DMS79 (cell line): ENCODE data around the gene GADL1.

Experiments
- DNase-seq: peaks from one replicate; lab custom pipeline; 2025; lab: John Stamatoyannopoulos, UW

The GADL1 gene

DNA sequence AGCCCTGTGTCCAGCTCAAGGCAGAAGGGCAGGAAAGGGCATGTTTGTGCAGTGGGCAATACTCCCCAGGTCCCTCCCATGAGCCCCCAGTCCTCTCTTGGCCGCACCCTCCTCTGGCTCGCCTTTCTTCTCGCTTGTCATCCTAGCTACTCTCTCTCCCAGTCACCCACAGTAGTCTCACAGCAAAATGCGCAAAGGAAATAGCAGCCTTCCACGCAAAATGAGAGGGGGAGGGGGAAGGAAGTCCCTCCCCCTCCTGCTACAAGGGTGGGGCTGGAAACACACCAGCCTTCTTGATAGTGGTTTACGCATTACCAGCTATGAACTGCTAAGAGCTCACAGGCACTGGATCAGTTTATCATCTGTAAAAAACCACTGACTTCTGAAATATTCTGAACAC, 83.8 kb downstream of the GADL1 start:
- no peak for DNase-seq

DNA sequence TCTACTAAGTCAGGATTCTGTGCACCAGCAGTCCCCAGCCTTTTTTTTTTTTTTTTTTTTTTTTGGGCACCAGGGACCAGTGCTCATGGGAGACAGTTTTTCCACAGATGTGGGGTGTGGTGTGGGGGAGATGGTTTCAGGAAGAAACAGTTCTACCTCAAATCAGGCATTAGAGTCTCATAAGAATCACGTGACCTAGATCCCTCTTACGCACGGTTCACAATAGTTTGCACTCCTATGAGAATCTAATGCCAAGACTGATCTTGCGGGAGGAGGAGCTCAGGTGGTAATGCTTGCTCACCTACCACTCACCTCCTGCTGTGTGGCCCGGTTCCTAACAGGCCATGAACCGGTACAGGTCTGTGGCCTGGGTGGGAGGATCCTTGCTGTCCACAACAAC, 88.8 kb downstream of the GADL1 start:
- DNase-seq, result no peak

DNA sequence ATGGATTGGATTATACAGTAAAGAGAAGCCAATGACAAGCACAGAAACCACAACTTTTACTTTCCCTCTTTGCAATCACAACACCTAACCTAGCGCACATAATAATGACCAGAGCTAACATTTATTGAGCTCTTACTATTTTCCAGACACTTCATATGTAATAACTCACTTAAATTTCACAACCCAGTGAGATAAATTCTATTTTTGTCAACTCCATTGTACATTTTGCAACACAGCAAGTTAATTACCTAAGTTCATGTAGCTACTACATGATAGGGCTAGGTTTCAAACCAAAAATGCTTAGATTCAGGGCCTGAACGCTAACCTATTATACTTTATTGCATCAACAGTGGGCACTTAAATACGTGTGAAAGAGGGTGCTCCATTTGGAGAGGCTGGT, 89.5 kb downstream of the GADL1 start:
- no peak for DNase-seq

DNA sequence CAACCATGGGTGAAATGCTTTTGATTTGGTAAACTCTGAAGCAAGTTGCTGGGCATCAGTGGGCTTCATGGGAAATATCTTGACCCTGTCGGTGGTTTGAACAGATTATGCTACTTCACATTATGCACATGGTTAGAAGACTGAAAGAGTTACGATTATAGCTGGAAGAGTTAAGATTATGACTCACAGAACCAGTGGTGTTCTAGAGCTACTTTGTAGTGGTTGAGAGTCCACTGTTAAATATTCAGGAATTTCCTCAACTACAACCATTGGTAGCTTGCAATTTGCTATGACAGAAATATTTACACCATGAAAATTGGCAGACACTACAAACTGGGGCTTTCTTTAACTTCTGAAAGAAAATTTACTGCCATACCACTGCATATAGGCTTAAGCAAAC, 99.3 kb downstream of the GADL1 start:
- DNase-seq, result no peak

DNA sequence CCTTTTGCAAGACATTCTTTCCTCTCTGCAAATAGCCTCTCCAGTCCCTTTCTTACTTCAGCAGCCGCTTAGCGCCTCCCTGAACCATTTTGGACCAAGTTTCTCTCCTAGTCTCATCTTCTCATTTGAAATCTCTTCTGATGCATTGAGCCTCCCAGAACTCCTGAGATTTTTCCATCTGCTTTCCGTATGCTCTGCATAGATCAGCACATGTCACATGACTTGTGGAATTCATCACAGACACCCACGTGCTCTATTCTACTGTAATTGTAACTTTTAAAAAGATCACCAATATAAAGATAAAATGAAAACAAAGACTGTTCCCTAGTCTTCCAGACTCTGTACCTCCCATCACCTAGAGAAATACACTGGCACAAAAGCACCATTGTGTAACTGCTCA, 100.7 kb downstream of the GADL1 start:
- DNase-seq, result no peak

DNA sequence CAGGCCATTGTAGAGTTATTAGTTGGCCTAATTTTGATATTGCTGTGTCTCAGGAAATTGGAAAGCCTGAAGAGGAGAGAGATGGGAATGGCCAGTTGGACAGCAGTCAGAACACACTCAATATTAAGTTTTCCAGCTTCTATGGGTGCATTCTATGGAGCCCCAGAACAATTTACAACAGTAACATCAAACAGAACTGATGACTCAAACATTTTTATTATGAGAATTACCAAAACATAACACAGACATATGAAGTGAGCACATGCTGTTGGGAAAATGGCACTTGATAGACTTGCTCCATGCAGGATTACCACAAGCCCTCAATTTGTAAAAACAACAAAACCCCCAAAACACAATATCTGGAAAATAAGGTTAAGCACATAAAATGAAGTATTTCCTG, 104.3 kb downstream of the GADL1 start:
- no peak for DNase-seq

DNA sequence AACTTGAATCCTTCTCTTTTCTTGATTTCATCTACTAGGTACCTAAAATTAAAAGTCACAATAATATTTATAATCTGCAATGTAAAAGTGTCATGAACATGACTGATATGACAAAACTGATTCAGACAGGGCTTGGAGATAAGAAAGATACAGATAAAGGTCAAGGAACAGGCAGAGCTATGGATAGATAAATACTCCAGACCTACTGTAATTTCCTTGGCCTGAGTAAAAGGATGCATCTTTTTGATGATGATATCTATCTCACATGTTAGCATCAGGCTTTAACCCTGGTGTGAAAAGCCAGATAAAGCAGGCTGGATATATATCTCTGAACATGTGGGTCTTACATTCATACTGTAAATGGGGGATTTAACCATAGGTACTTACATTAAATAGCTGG, 108.1 kb downstream of the GADL1 start:
- DNase-seq, result no peak

DNA sequence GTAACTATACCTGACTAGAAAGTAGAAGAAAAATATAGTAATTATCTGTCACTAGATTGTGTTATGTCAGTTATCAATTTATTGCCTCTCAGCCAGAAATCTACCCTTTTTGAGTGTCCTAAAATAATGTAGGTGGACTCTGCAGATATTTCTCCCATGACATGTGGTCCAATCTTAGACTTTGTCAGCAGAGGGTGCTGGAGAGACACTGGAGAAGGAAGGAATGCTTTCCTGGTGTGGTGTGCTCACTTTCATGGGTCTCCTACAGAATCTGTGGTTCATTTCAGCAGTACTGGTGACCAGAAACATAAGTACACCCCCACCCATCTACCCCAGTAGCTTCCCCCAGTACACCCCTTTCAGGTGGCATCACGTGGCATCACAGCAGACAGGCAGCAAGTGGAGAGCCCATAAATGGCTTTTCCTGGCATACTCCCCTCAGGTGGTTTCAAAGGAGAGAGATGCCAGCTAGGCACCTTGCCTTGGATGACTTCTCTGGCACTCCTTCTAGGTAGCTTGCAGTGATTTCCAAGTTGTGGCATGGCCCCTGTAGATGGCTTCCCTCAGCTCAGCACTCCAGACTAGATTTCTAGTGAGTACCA, 114.7 kb downstream of the GADL1 start:
- DNase-seq, result no peak

DNA sequence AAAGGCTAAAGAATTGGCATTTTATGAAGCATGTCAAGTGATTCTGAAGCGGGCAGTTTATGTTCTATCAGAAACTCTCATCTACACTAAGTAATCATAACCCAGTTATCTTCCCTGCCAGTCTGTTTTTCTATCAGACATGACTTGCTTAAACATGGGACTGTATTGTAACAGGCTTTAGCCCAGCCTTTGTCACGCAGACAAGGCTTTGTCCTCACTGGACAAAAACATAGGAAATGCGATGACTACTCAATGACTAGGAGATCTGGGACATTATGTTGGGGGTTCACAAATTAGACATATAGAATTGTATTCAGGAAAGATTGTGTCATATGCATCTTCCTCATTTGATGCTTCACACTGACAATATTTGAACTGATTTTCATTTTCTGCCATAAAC, 115.5 kb downstream of the GADL1 start:
- DNase-seq, result no peak

DNA sequence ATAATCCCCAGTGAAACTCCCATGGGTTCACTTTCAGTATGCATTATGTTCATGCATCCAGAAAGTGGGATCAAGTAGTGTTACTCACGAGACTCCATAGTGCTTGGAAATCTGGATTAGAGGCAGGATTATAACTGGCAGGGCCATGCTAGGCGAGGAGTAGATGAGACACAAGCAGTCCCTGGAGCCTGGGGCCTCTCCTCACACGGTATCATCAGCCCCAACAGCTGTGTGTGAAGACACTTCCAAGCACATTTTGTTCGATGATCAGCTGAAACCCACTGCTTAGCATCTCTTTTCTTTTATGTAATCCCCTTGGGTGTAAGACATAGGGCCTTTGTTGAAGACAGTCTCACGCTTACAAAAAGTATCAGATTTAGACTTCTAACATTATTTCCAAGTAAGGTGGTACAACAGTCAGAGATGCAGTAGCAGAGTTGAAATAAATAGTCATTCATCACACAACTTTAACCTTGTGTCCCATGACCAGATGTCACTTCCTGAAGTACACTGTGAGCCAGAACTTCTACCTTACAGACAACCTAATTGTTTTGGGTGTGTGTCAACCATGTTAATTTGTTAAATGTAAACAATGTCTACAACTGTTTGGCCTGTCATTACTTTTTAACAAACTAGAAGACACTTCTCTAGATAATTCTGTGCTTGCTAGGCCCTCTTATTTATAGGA, 116.9 kb downstream of the GADL1 start:
- DNase-seq, result no peak

DNA sequence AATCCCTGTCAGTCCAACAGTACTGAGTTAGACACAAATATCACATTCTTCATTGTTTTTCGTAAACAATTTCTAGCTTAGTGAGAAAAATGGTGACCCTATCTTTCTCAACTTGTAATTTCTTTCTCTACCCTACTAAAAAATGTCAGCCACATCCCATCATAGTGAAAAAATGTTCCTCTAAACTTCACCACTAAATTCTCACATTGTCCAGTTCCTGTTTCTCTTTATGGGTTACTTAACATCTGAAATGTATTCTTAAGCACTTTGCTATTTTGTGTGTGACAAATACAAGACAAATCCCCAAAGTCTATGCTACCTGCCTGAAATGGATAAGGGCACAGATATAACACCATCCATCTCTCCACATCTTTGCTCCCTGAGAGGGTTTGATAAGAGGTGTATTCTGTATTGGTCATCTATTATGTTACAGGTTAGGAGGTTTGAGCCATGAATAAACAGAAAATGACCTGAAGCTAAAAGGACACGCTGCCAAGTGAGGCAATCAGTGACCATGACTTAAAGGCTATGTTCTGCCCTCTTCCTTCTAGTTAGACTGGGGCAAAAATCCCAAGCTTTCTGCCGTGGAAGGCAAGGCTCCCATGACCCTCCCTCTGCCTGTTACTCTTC, 118.2 kb downstream of the GADL1 start:
- DNase-seq, result no peak

DNA sequence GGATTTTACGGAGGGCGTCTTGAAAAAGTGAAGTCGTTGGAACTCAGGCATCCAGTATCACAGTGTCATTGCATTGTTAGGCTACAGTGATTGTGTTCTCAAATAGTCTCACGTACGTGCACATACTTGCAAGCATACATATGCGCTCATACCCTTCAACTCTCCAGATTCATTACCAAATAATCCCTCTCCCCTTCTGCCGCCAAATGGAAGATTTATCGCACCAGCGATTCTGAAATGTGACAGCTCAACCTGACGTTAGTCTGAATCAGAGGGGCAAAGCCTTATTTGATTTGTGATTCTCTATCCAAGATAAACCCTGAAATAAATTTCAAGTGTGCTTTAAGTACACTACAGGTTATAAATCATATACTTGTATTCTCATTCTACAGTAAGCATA, 119.4 kb downstream of the GADL1 start:
- DNase-seq, result peak; percentile 31

DNA sequence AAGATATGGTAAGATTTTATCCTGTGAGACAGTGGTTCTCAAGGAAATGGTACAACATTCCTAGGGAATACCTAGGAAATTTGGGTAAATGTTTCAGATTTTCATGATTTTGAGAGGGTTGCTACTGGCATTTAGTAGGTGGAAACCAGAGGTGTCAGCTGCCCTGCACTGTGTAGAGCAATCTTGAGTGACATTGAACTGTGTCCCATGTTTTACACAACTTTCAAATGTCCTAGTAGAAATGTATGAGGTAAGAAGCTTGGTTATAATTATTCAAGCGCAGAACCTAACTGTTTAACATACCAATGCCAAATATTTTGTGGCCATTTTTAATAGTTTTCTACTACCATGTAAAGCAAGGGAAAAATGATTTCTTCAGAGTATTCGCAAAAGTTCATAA, 120.4 kb downstream of the GADL1 start:
- no peak for DNase-seq

DNA sequence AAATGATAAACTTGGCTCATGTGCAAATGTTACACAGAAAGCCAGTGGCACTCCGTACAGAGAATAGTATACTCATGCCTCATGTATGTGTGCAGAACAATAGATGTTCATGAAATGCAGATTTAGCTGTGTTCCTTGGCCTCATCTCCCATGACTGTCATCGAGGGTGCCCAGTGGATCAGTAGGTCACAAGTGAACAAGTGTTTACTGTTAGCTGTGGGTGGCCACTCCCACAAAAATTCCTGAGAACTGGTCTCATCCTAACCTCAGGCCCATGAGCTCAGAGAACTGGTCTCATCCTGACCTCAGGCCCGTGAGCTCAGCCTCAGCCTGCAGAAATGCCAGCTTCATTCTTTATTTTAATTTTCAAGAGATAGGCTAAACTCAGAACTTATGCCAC, 124.1 kb downstream of the GADL1 start:
- no peak for DNase-seq

DNA sequence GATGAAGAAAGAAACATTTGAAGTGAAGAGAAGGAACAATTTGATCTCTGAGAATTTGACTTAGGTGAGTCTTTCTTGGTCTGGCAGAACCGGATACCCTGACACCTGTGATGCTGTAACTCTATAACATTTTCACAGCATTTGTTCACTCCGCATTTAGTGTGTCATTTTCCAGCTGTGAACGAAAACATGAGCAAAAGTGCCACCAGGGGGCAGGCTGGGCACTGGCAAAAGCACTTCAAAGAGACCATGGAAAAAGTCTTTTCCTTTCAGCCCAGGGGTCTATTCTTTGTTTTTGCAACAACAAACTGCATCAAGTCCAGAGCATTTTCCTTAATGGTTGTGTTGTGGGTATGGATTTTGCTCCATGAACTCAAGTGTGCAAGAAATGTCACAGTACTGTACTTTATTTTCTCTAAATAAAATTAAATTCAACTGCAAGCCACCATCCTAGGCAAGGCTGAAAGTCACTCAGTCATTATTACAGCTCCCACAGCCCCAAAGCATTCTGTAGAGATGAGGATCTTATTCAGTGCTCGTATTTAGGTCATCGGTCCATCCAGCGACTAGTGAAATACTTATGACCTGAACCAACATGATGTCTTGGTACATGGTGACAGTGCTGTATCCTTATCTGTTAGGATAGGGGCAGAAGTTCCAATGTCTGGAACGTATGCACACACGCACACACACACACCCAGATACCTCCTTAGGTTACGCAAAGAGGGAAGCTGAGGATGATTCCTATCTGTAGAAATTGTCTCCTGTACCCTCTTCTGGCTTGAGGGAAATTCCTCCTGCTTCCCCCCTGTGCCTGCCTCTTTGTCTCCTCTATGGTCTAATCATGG, 125.5 kb downstream of the GADL1 start:
- no peak for DNase-seq

DNA sequence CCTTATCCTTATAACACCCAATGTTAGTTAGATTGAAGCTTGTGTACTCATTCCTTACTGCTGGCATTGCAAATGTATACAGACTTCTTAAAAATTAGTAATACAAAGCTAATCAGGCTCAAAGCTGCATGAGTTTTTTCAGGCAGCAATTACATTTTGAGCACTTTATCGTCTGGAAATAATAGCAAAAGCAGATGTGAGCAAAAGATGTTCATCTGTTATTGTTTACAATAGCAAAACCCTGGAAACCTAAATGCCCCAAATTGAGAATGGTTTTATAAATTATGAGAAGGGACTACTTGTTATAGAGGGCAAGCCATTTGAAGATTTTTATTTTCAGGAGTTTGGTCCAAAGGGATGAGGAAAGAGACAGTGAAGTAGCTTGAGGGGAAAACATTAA, 126.4 kb downstream of the GADL1 start:
- DNase-seq, result no peak

DNA sequence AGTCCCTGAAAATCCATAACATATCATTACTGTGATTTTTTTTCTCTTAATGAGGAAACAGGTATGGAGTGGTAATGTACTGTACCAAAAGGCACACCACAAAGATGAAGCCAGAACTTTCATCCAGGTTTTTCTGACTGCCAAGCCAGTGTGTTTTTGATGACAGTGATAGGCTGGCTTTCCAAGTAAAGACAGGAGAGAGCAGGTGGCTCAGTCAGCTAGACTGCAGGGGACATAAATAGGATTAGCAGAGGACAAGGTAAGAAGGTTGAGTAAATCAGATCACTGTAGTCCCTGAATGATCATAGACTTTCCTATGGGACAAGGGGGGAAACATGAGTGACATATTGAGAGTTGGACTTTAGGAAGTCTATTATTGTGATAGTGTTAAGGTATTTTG, 127.9 kb downstream of the GADL1 start:
- DNase-seq, result no peak

DNA sequence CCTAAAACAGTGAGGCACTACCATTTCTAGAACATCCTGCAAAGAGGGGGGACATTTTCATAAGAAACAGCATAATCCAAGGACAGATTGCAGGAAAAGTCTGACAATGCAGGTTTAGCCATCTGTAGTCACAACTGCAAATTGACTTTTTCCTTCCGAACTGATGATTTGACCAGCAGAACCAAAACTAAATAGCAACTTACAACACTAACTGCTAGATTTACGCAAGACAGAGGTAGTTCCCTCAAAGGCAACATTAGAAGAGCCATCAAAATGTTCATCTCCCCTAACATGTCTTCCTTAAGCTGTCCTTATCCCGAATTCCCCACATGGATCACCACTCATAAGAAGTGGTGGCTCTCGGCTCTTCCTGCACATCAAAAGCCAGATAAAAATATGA, 129.6 kb downstream of the GADL1 start:
- no peak for DNase-seq

DNA sequence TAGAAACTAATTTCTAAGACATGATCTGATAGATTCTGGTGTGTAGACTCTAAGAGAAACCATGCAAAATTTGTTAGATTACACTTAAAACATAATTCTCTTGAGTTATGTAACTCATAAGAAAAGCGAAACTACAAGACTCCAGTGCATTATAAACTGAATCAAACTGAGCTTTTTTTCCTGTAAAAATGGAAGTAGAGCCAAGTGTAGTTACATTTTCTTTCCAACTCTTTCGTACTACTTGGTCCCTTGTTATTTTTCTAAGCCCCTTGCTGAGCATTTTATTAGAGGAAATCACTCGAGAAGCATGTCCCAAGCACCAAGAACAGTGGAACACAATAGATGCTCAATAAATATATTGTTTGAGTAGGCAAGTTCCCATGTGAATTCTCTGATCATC, 130.2 kb downstream of the GADL1 start:
- no peak for DNase-seq

DNA sequence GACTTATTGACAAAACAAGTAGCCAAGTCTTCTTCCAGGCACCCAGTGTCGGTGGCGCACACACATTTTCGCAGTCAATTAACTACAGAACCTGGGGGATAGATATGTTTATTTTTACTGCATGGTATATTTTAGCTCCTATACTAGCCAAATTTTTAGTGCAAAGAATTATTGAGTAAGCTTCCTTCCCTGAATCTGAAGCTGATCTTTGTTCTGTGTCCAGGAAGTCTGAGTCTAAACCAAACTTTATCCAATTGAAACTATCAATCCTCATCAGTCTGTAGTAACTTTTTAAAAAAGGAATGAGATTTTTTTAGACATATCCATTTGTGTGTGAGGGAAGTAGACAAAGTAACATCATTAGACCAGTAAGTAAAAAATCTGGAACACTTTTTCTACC, 133.1 kb downstream of the GADL1 start:
- no peak for DNase-seq

DNA sequence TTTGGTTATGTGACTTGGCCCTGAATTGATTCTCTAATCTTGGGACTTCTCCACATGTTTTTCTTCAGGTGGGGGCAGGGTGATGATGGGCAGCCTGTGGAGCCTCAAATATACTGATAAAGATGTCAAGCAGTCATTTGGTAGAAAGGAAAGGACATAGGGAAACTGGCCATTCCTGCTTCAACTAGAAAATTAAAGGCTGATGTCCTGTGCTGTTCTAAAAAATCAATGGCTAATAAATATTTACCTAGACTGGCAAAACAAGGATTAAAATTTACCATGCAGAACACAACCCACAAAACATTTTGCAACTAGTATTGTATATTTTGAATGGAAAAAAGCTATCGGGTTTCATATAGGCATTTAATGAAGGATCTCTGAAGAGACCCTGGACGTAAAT, 133.7 kb downstream of the GADL1 start:
- DNase-seq, result no peak

DNA sequence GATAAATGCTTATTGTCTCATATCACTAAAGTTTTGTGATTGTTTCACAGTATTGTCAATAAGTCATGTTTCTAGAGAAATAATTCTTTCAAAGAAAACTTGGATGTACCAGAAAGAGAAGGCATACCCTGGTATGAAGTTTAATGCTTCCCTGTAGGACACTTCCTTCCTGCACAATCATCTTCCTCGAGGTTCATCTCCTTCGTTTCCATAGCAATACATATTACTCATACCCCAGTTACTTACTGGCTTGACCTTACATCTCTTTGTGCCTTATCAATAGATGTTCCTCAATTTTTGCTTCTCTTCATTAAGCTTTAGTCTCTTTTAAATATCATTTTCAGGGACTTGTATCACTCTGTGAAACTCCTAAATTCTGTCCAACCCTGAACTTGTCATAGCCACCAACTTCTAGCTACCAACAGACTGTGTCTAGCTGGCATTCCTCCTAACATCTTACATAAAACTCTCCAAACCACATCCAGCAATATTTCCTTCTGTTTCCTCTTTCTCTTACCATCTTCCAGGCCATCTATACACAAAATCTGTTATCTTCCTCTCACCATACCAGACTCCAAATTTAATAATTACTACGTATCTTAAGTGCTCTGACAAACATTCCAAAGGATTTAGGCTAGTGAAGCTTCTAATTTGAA, 134.3 kb downstream of the GADL1 start:
- no peak for DNase-seq
